T-helper 2 cell treated with Interferon-gamma antibody and Interleukin-4, amounts not matched to agents 5 μg/mL and 100 μg/mL, for 36 hours (primary cell): Measurements from ENCODE around the gene ANTKMT.
"Not testable (repeated sequence)": the region's sequence is repeated elsewhere in the genome, so short reads cannot be mapped to it uniquely, and the experiment has no call there.

Source experiments
- DNase-seq: peaks from one replicate; pipeline ENCODE4 v3.0.0; 2021; ENCODE audit warnings: low spot score
- H3K27ac Mint-ChIP-seq: one replicate; pipeline ENCODE4 v1.8.0; 2021; ENCODE audit warnings: mild to moderate bottlenecking, mixed read lengths
- H3K27me3 Mint-ChIP-seq: one replicate; pipeline ENCODE4 v1.8.0; 2021; ENCODE audit warnings: low read depth, mixed read lengths
- H3K36me3 Mint-ChIP-seq: one replicate; pipeline ENCODE4 v1.8.0; 2021; ENCODE audit warnings: low read depth, mixed read lengths
- H3K4me1 Mint-ChIP-seq: one replicate; pipeline ENCODE4 v1.8.0; 2021; ENCODE audit warnings: low read depth, mixed read lengths
- H3K4me3 Mint-ChIP-seq: one replicate; pipeline ENCODE4 v1.8.0; 2022; ENCODE audit warnings: mild to moderate bottlenecking, moderate library complexity, mixed read lengths
- H3K9me3 Mint-ChIP-seq: one replicate; pipeline ENCODE4 v1.8.0; 2021; ENCODE audit warnings: mixed read lengths

Gene ANTKMT

GRCh38 chr16:711084-711483, 9.9 kb upstream of the ANTKMT start:
- Mint-ChIP-seq H3K27me3 (peaks cover 46% of the 10 kb centered on the region), H3K9me3 (no peaks in the 10 kb centered on the region), H3K27ac (no peak overlapping the region), H3K4me3 (no peak overlapping the region), H3K4me1 (no peaks in the 10 kb centered on the region), H3K36me3 (no peaks in the 10 kb centered on the region)
- DNase-seq: no peak

GRCh38 chr16:711548-712320, 9.2 kb upstream of the ANTKMT start:
- Mint-ChIP-seq H3K9me3 (no peaks in the 10 kb centered on the region), H3K27me3 (peaks cover 44% of the 10 kb centered on the region), H3K36me3 (no peaks in the 10 kb centered on the region), H3K4me1 (no peaks in the 10 kb centered on the region), H3K27ac (no peak overlapping the region), H3K4me3 (no peak overlapping the region)
- peak; percentile 76 for DNase-seq

DNA sequence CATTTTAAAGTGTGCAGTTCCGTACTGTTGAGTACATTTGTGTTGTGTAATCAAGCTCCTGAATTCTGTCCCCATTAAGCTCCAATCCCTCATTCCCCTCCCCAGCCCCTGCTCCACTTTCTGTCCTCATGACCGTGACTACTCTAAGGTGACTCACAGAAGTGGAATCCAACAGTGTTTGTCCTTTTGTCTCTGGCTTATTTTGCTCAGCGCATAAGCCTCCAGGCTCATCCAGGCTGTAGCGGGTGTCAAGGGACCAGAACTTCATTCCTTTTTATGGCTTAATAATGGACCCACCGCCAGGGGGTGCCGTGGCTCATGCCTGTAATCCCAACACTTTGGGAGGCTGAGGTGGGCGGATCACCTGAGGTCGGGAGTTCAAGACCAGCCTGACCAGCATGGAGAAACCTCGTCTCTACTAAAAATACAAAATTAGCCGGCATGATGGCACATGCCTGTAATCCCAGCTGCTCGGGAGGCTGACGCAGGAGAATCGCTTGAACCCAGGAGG, 8.2 kb upstream of the ANTKMT start:
- H3K27ac Mint-ChIP-seq, H3K4me3 Mint-ChIP-seq, H3K4me1 Mint-ChIP-seq, H3K9me3 Mint-ChIP-seq, H3K36me3 Mint-ChIP-seq: not testable (repeated sequence)
- DNase-seq: peak; percentile 51
- H3K27me3 Mint-ChIP-seq: peaks cover 35% of the 10 kb centered on the region

DNA sequence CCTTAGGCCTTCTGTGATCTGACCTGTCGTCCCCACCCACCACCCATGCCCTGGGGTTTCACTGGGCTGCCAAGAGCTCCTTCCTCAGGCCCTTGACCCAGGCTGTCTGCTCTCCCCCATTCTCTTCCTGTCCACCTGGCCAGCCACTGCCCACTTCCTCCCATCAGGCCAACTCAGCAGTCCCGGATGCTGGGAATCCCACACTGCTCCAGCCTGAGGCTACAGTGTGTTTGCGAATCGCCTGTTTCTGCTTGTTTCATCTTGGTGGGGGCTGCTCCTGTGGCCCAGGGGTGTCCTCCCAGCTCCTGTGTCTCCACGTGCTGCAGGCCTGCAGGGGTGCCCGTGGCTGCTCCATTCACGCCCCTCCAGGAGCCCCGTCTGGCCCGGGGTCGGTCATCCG, 6.9 kb upstream of the ANTKMT start:
- Mint-ChIP-seq H3K36me3 (no peaks in the 10 kb centered on the region), H3K27ac (no peak overlapping the region), H3K27me3 (peaks cover 23% of the 10 kb centered on the region), H3K9me3 (no peaks in the 10 kb centered on the region), H3K4me1 (no peaks in the 10 kb centered on the region), H3K4me3 (no peak overlapping the region)
- no peak for DNase-seq

DNA sequence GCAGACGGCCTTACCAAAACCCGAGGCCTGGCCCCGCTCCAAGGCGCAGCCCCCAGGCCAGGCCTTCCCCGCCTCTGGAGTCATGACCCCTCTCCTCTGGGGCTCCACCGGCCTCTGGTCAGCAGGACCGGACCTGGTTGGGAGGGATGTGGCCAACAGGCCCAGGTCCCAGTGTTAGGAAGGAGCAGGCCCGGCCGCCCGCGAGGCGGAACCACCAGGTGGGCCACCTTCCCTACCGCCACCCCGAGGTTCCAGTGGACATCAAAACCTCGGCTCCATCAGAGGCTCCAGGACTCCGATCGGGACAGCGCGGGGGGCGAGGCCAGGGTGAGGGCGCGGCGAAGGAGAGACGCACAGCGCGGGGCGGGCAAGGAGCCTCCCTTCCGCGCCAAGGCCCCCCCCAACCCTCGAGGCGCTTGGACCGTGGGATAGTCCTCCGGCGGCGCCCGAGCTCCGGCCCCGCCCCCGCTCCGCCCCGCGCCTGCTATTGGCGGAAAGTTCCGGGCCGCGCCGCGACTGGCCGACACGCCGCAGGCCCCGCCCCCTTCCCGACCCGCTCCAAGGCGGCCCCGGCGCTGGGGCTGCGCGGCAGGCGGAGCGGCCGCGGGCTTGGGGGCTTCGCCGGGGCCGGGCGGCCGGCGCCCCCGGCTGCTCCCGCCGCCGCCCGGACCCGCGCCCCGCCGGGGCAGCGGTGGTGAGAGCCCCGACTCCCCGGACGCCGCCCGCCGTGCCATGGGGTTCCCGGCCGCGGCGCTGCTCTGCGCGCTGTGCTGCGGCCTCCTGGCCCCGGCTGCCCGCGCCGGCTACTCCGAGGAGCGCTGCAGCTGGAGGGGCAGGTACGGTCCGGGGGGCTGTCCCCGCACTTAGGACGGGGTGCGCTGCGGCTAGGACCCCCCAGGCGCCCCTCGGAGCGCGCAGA, 6.1 kb upstream of the ANTKMT start, which contains the start of gene METRN:
Gene METRN (plus strand): TSS at position 561 of the 919 bp plus-strand sequence. CDS start 172 bp downstream, at position 733.
- H3K27ac Mint-ChIP-seq: no peak within 1 kb of the TSS
- no peaks in the 10 kb centered on the region for H3K9me3 Mint-ChIP-seq

DNA sequence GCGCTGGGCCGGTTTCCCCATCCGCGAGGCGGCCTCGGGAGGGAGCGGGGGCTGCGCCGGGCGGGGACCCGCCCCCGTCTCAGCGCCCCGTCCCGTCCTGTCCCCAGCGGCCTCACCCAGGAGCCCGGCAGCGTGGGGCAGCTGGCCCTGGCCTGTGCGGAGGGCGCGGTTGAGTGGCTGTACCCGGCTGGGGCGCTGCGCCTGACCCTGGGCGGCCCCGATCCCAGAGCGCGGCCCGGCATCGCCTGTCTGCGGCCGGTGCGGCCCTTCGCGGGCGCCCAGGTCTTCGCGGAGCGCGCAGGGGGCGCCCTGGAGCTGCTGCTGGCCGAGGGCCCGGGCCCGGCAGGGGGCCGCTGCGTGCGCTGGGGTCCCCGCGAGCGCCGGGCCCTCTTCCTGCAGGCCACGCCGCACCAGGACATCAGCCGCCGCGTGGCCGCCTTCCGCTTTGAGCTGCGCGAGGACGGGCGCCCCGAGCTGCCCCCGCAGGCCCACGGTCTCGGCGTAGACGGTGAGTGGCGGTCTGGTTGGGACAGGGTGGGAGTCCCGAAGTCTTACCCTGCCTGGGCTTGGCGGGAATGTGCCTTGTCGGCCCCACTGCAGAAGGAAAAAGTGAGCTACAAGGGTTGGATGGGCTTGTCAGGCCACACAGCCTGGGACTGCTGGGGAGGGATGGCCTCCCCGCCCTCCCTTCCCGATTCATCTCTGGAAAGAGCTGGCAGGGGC, 5.3 kb upstream of the ANTKMT start:
- DNase-seq: peak; percentile 40
- no peaks in the 10 kb centered on the region for H3K36me3 Mint-ChIP-seq
- H3K27ac Mint-ChIP-seq: no peak overlapping the region
- H3K27me3 Mint-ChIP-seq: peaks cover 17% of the 10 kb centered on the region
- H3K4me3 Mint-ChIP-seq: peak overlapping the region; percentile 24
- peaks cover 3% of the 10 kb centered on the region for H3K4me1 Mint-ChIP-seq
- no peaks in the 10 kb centered on the region for H3K9me3 Mint-ChIP-seq

More for the DNA sequence above, 6.1 kb upstream of the ANTKMT start, which contains the start of gene METRN:
- peak; percentile 92 for DNase-seq
- Mint-ChIP-seq H3K36me3 (no peaks in the 10 kb centered on the region), H3K4me1 (no peaks in the 10 kb centered on the region), H3K27me3 (peaks cover 17% of the 10 kb centered on the region), H3K4me3 (peak within 1 kb of the TSS; percentile 24)

- DNase-seq: no peak
- H3K9me3 Mint-ChIP-seq: no peaks in the 10 kb centered on the region
- H3K4me3 Mint-ChIP-seq: peak overlapping the region; percentile 49
- no peaks in the 10 kb centered on the region for H3K36me3 Mint-ChIP-seq
- H3K27me3 Mint-ChIP-seq: peaks cover 16% of the 10 kb centered on the region
- peaks cover 3% of the 10 kb centered on the region for H3K4me1 Mint-ChIP-seq
- H3K27ac Mint-ChIP-seq: no peak overlapping the region
These were observed 4.8 kb upstream of the ANTKMT start for GRCh38 chr16:716200-716568.

GRCh38 chr16:716768-717325, 4.1 kb upstream of the ANTKMT start:
- Mint-ChIP-seq H3K36me3 (no peaks in the 10 kb centered on the region), H3K4me3 (no peak overlapping the region), H3K27ac (no peak overlapping the region), H3K9me3 (no peaks in the 10 kb centered on the region), H3K27me3 (peaks cover 15% of the 10 kb centered on the region), H3K4me1 (peaks cover 3% of the 10 kb centered on the region)
- no peak for DNase-seq

GRCh38 chr16:717450-718245, 3.3 kb upstream of the ANTKMT start:
- H3K27ac Mint-ChIP-seq: no peak overlapping the region
- H3K4me1 Mint-ChIP-seq: peaks cover 3% of the 10 kb centered on the region
- no peaks in the 10 kb centered on the region for H3K36me3 Mint-ChIP-seq
- peaks cover 14% of the 10 kb centered on the region for H3K27me3 Mint-ChIP-seq
- DNase-seq: no peak
- no peak overlapping the region for H3K4me3 Mint-ChIP-seq
- H3K9me3 Mint-ChIP-seq: no peaks in the 10 kb centered on the region

GRCh38 chr16:718389-718788, 2.6 kb upstream of the ANTKMT start:
- Mint-ChIP-seq H3K4me1 (peaks cover 3% of the 10 kb centered on the region), H3K27ac (no peak overlapping the region), H3K9me3 (no peaks in the 10 kb centered on the region), H3K4me3 (no peak overlapping the region), H3K27me3 (peaks cover 11% of the 10 kb centered on the region), H3K36me3 (no peaks in the 10 kb centered on the region)
- no peak for DNase-seq

GRCh38 chr16:718922-719321, 2.0 kb upstream of the ANTKMT start:
- no peak overlapping the region for H3K27ac Mint-ChIP-seq
- H3K27me3 Mint-ChIP-seq: peaks cover 10% of the 10 kb centered on the region
- no peaks in the 10 kb centered on the region for H3K9me3 Mint-ChIP-seq
- peaks cover 3% of the 10 kb centered on the region for H3K4me1 Mint-ChIP-seq
- DNase-seq: no peak
- peak overlapping the region; percentile 17 for H3K4me3 Mint-ChIP-seq
- no peaks in the 10 kb centered on the region for H3K36me3 Mint-ChIP-seq

GRCh38 chr16:719815-720446, 1.0 kb upstream of the ANTKMT start:
- no peaks in the 10 kb centered on the region for H3K36me3 Mint-ChIP-seq
- H3K4me3 Mint-ChIP-seq: peak overlapping the region; percentile 77
- no peak for DNase-seq
- peaks cover 3% of the 10 kb centered on the region for H3K4me1 Mint-ChIP-seq
- peak overlapping the region; percentile 66 for H3K27ac Mint-ChIP-seq
- no peaks in the 10 kb centered on the region for H3K9me3 Mint-ChIP-seq
- H3K27me3 Mint-ChIP-seq: peaks cover 8% of the 10 kb centered on the region
